HG03139 (cell line): ENCODE results near the gene ARID3A.
"Not testable (repeated sequence)": the region's sequence is repeated elsewhere in the genome, so short reads cannot be mapped to it uniquely, and the experiment has no call there.

Source experiments
- ATAC-seq: cut with Tn5 transposase; IDR thresholded peaks from one replicate; pipeline ENCODE4 v1.9.1; 2021; ENCODE audit not compliant: unreplicated experiment

Gene ARID3A

DNA sequence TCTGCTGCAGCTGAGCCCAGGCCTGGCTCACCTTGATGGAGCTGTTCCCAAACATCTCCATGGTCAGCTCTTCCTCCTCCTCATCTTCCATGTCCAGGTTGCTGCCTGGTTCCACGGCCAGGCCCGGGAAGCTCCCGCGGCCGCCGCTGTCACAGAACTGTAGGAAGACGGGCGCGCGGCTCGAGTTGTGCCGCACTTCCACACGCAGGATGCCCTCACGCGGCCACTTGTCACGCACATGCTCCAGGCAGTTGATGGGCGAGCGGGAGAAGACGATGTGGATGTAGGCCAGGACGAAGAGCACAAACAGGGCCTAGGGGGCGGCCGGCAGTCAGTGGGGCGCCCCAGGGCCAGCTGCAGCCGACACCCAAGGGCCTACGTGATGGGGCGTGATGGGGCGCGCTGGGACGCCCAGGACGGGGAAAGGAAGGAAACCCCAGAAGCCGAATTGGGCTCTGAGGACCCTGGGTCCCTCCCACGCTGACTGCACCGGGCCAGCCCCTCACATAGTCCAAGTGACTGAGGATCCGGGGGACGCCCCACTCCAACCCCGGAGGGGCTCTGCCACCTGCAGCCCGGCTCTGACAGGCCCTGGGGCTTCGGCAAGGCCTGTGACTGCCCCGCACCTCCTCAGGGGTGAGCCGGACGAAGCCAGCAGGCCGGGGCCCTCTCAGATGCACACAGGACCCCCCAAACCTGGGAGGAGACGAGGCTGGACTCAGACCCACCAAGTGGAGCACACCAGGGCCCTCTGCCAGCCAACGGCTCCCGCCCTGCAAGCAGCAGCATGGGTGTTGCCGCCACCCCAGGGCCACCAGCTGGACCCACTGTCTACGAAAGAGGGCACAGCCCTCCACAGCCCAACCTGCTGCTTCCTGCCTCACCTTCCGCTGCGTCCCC lies 88.6 kb downstream of the ARID3A start:
- ATAC-seq = no peak

DNA sequence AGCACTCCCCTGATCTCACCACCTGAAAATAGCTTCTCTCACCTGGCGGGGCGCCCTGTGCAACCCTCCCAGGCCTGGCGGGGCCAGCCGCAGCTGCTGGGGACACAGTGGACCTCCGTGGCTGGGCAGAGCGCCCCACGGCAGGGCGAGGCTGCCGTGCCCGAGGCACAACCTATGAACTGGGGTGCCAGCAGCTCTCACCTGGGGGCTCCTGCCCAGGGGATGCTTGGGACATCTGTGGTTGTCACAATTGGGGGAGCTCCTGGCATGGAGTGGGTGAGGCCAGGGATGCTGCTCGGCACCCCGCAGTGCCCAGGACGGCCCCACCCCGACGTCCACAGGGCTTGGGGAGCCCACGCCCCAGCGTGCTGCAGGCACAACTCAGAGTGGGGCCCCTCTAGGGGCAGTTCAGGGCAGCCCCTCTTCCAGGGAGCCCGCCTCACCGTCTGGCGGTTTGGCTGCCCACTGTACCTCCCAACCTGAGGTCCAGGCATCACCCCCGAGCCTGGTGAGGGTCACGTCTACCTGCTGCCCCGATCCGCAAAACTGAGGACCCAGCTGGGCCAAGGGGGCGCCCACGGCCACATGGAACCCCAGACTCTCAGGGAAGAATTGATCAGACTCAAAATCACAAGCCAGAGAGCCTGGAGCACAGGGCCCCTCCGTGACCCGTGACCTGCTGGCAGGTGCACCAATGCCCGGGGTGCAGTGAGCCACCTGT lies 89.4 kb downstream of the ARID3A start:
- ATAC-seq = no peak

DNA sequence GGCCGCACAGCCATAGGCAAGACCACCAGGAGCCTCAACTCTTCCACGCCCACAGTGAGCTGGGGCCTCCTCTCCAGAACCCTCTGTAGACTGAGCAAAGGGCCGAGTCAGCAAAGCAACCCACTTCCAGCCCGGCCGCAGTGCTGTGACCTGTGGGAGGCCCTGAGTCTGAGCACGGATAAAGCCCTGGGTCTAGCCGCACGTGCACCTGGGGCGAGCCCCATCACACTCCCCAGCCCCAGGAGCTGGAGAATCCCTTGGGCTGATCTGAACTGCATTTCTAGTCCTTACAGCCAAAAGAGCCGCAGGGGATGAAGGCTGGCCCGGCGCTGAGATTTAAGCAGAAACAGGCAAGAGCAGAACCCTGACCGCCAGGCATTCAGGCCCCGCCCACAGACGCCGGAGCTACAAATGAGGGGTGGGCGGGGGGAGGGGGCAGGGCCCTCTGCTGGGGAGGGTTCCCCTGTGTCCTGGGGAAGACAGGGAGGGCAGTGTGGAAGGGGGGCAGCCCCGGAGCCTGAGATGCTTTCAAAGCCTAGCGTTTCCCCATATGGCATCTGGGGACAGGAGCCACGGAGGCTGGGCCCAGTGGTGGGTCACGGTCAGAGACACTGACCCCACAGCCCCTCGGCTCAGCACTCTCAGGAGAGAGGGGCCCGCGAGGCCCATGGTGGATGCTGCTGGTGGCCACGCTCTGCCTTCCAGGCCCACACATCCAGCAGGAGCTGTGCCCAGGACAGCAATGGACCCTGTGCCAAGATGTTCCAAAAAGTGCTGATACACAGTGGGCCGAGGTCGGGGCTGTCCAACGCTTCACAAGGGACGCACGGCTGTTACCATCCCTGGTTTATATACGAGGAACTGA lies 90.2 kb downstream of the ARID3A start:
- ATAC-seq = no peak

DNA sequence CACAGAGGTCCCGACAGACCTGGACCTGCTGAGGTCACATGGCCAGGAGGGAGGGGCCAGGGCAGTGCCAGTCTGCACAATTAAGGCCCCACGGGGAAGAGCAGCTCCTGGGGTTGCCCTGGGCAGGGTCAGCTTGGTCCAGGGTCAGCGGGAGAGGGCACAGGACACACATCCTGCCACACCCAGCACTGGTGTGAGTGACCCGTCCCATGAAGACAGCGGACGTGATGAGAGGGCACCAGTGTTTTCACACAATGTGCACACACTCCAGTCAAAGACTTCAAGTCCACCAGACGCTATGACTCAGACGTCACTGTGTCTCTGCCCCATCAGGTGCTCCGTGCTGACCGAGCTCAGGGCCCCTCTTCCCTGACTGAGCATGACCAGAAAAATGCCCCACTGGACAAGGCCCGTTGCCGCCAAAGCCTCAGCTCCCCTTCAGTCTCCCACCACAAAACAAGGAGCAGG lies 90.8 kb downstream of the ARID3A start:
- no peak for ATAC-seq

DNA sequence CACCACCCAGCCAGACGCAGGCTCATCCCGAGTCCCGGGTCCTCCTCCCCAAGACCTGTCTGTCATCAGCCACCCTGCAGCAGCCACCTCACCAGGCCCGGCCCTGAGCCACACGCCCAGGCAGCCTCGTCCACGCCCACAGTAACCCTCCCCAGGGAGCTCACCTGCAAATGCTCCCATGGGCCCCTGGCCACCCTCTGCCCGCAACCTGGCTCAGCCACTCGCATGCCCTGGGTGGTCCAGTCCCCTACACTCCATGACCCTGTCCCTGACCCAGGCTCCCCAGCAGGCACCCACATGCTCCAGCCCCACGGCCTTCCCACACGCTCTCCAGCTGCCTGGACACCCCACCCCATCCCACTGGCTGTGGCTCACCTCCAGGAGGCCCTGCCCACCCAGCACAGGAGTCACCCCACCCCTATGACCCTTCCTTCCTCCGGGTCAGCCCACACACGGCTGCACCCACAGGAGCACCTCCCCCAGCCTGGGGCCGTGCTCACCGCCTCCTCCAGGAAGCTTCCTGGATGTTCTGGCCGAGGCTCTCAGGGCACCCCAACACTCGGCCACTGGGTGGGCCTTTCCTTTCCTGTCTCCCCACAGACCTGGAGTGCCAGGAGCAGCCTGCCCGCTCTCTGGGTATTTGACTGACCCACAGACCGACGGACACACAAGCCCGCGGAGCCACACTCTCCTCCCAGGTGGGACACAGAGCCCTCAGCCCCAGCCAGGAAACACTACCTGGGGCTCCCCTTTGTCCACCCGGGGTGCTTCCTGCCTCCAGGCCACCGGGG lies 91.5 kb downstream of the ARID3A start:
- ATAC-seq = no peak

DNA sequence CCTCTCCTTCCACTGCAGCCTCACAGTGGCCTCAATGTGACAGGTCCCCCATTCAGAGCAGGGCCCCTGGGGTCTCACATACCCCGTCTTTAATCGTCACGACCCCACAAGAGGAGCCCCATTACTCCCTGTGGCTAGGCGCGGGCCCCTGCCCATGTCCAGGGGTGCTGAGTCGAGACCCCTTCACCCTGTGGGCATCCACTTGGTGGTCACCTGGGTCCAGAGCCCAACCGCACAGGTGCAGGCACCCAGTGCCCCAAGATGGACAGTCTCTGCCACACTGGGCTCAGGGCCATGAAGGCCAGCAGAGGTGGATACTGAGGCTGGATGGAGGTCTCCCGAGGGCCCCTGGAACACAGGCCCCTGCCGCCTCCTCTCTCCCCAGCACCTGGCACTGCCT lies 92.1 kb downstream of the ARID3A start:
- no peak for ATAC-seq

DNA sequence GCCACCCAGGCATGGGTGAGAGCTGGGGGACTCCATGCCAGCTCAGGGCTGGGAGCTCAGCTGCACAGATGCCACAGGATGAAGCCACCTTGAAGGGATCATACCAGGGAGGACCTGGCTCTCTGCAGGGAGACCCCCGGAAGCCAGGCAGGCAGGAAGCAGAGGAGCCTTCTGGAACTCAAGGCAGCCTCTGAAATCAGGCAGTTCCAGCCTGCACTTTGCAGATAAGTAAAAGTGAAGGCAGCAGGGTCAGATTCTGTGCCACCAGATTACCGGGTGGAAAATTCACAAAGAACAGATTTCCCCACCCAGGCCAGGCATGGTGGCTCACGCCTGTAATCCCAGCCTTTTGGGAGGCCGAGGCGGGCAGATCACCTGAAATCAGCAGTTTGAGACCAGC lies 92.6 kb downstream of the ARID3A start:
- ATAC-seq = no peak

DNA sequence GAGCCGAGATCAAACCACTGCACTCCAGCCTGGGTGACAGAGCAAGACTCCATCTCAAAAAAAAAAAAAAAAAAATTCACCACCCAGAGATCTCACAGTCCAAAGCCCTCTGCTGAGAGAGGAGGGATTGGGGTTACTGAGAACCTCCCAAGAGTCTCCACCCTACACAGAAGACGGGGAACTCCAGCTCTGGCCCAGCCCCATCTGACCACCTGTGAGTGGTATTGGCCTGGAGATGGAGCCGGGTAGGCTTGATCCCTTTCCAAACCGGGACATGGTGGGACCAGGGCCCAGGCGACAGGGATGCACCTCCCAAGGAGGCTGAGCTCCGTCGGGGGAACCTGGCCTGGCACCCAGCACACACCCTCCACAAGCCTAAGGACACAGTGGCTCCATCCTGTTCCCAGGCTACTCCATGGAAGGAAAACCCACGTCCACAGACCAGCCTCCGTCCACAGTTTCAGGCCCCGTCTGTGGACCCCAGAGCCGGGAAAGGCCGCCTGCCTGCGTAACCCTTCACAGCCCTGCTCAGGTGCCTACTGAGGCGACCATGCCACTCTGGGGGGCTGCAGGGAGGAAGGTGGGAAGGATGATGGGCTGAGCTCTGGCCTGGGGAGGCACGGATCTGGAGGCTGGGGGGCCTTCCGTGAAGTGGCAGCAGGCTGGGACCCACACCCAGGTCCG lies 93.2 kb downstream of the ARID3A start:
- no peak for ATAC-seq

DNA sequence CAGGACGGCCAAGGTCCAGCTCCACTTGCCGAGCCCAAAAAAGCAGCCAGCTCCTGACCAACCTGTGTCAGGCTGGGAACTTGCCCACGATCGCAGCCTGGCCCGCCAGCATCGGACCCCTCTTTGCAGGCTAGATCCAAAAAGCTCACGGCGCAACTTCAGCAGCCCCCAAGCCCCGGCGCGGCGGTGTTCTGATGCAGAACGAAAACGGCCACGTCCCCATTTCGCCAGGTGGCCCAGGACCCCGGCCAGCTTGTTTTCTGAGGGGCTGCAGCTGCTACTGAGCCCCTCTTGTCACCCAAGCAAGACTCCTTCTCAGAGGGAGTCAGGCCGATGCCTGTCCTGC lies 93.8 kb downstream of the ARID3A start:
- ATAC-seq = no peak

DNA sequence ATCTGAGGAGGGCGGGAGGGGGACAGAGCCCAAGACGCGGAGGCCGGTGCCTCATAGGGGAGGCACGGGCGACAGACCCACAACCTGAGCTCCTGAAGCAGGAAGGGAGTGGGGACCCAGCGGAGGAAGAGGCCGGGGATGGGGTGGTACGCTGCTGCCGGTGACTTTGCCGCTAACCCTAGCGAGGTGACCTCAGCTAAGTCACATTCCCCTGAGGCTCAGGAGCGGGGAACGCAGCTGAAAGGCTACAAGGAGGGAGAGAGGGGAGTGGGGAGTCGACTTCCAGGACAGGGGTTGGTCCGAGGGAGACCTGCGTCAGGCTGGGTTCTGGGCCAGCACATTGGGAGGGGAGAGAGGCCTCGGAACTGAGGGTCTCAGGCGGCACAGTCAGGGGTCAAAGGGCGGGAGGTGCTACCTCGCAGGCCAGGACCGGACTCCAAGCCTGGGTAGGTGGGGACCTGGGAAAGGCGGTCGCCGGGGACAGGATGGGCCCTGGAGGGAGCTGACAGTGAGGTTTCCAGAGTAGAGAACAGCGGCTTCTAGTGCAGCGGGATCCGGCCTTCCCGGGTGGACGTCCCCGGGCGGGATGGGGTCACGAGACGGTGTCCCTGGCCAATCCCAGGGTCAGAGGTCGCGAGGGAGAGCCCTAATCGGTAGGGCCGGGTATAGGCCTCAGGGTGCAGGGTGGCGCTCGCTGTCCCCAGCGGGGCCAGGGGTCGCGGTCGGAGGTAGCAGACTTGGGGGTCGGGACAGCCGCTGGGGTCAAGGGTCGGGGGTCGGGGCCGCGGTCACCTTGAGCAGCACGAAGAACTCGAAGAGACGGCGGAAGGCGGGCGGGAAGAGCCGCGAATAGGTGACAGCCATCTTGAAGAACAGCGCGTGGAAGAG lies 94.4 kb downstream of the ARID3A start:
- ATAC-seq = no peak

DNA sequence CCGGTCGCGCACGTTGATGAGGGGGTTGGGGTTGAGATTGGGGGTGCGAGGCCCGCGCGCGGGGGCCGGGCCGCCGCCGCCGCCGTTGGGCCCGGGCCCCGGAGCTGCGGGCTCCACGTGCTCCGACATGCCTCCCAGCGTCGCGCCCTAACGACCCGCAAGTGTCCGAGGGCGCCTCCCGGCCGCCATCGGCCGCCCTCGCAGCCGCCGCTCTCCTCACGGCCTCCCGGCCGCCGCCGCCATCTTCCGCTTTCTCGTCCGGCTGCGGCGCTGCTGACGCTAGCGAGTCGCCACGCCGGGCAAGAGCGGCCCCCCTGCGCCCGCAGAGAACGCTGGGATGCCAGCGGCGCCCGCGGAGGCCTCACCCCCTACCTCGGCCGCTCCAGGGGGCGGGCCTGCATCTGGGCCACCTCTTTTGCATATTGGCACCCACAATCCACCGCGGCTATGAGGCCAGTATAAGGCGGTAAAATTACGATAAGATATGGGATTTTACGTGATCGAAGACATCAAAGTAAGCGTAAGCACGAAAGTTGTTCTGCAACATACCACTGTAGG lies 95.1 kb downstream of the ARID3A start, which contains the start of gene TMEM259:
Gene TMEM259, minus strand, starts transcription at position 256 of the 558 bp plus-strand sequence. Its CDS starts 127 bp downstream, at position 129.
- peak; percentile 76 for ATAC-seq

DNA sequence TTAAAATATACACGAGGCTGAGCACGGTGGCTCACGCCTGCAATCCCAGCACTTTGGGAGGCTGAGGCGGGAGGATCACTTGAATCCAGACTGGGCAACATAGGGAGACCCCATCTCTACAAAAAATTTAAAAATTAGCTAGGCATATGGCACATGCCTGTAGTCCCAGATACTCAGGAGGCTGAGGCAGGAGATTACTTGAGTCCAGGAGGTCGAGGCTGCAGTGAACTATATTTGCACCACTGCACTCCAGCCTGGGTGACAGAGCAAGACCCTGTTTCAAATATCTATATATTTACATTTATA lies 98.0 kb downstream of the ARID3A start:
- not testable (repeated sequence) for ATAC-seq

DNA sequence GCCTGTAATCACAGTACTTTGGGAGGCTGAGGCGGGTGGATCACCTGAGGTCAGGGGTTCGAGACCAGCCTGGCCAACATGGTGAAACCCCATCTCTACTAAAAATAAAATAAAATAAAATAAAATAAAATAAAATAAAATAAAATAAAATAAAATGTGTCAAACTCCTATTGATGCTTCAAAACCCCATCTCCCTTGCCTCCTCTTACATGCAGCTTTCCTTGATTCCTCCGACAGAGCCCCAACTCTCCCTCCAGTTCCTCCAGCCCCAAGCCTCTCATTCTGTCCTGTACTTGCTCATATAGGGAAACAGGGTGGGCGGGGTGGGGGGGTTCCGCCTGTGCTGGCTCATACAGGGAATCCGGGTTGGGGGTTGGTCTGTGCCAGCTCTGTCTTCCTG lies 99.2 kb downstream of the ARID3A start:
- not testable (repeated sequence) for ATAC-seq
